BJ (cell line): ENCODE data around the gene TMEM19. TPM values are rescaled to one million over a fixed set of nuclear protein-coding genes. Genes with fewer than 3 reads are reported as not detected.

Experiments used
- CTCF ChIA-PET: fragments of 350-600 bp; formaldehyde crosslinking; extraction: SDS; loops from one replicate; lab custom pipeline; 2021; ENCODE audit warnings: antibody characterized with exemption, inconsistent platforms; lab: Yijun Ruan, JAX
- POLR2A ChIA-PET: fragments of 300-600 bp; sonication (Branson Sonifier 250); formaldehyde crosslinking; extraction: SDS; loops from one replicate; lab custom pipeline; 2021; ENCODE audit warnings: antibody characterized with exemption; lab: Charles Lee
- DNase-seq: peaks from one replicate; pipeline ENCODE4 v3.0.0-alpha.2; 2011; ENCODE audit warnings: low read depth
- H3K27me3 ChIP-seq: 2 replicates; pipeline ENCODE4 v1.6.0; 2011; ENCODE audit warnings: low read length; ENCODE audit not compliant: control insufficient read depth, insufficient read depth
- H3K36me3 ChIP-seq: 2 replicates; pipeline ENCODE4 v1.5.1; 2011; ENCODE audit warnings: low read length; ENCODE audit not compliant: control insufficient read depth, insufficient read depth
- H3K4me3 ChIP-seq: 2 replicates; pipeline ENCODE4 v1.5.1; 2011; ENCODE audit warnings: low read depth, mild to moderate bottlenecking, control low read depth, low read length
- polyA minus RNA-seq: library from RNA; depleted of rRNA, polyadenylated mRNA; stranded (reverse); fragments of >200 nt; gene quantifications from 2 replicates; pipeline ENCODE4 v1.2.3, GENCODE V29; 2011; rRNA and poly(A)+ RNA removed
- polyA plus RNA-seq: library from polyadenylated mRNA; depleted of rRNA; stranded (reverse); fragments of >200 nt; gene quantifications from 2 replicates; pipeline ENCODE4 v1.2.3, GENCODE V29; 2011; rRNA removed
- TF ChIP-seq, protein P1 (sequence below): IDR thresholded peaks from 2 replicates; pipeline ENCODE4 v1.5.1; 2011; ENCODE audit warnings: low read depth, mild to moderate bottlenecking, control low read depth, inconsistent platforms, low read length, moderate library complexity; ENCODE audit not compliant: insufficient read depth

The TMEM19 gene
- 18.4 and 28.8 TPM in 2 replicates for polyA plus RNA-seq
- polyA minus RNA-seq = 9.8 and 10.4 TPM in 2 replicates

DNA sequence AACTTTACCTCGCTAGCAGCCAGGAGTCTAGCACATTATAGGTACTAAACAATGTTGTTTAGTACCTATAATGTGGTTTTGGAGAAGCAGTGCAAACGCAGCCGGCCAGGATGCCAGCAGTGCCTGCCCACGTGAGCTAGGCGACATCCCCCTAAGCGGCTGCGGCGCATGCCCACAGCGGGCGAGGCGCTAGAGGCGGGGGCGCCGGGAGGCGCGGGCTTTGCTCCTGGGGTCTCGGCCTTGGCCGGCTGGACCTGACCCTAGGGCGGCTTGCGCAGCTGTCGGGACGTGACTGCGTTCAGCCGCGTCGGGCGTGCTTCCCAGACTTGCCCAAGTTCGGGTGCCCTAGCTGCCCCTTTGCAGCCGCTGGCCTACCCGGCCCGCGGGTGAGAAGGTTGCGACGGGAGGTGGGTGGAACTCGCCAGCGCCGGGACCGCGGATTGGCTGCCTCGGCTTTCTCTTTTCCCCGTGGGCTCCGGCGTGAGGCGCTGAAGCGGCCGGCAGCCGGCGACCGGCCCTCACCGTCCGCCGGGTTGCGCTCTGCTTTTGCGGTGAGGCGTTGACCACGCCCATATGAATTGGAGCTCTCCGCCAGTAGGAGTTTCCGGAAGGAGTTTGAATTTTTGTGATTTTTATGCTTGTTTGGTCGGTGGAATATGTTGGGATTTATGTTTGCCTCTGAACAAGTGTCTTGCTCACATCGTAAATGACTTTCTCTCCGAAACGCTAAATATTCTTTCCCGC lies at the start of gene TMEM19:
TSS of gene TMEM19 (plus strand) at position 169 of the 744 bp plus-strand sequence. CDS start 599 bp downstream, outside the sequence.
- ChIA-PET CTCF (interaction anchor here (0.9 to 2.4 kb wide), 9 partner anchors 9 to 61 kb away, joined by 3 to 10 read pairs (median 3); partner anchors contain the start of genes THAP2 and ZFC3H1), POLR2A (interaction anchor here (1.0 kb wide), 2 partner anchors 23 kb away, joined by 3 read pairs; partner anchors contain the start of gene ZFC3H1)
- DNase-seq = peak; percentile 56
- Histone ChIP-seq H3K36me3 (no peaks in the 10 kb centered on the region), H3K4me3 (peak within 1 kb of the TSS; percentile 85), H3K27me3 (no peaks in the 10 kb centered on the region)
- TF ChIP-seq, protein P1, sequence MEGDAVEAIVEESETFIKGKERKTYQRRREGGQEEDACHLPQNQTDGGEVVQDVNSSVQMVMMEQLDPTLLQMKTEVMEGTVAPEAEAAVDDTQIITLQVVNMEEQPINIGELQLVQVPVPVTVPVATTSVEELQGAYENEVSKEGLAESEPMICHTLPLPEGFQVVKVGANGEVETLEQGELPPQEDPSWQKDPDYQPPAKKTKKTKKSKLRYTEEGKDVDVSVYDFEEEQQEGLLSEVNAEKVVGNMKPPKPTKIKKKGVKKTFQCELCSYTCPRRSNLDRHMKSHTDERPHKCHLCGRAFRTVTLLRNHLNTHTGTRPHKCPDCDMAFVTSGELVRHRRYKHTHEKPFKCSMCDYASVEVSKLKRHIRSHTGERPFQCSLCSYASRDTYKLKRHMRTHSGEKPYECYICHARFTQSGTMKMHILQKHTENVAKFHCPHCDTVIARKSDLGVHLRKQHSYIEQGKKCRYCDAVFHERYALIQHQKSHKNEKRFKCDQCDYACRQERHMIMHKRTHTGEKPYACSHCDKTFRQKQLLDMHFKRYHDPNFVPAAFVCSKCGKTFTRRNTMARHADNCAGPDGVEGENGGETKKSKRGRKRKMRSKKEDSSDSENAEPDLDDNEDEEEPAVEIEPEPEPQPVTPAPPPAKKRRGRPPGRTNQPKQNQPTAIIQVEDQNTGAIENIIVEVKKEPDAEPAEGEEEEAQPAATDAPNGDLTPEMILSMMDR = peak; percentile 44; the same call in 1 of the 2 replicates

DNA sequence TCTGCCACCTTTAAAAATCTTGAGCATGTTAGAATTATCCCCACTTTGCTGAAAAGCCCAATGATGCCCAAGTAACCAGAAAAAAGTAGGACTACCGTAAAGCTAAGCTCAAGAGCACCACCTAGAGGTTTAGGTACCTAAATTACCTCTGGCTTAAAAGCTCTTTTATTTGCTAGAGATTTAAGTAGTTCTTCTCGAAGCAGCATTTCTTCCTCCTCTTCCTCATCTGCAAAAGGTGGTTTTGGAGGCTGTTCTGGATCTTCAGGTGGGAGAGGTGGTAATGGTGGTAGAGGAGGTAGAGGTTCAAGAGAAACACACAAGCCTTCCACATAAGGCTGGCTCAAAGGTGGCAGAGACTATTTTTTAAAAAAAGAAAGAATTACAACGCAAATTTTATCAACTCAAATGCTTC lies 49.2 kb upstream of the TMEM19 start:
- Histone ChIP-seq H3K36me3 (peaks cover 15% of the 10 kb centered on the region), H3K4me3 (no peak overlapping the region), H3K27me3 (no peaks in the 10 kb centered on the region)
- ChIA-PET CTCF (interaction anchor here (0.7 to 2.2 kb wide), 27 partner anchors 9 to 245 kb away, joined by 3 to 24 read pairs (median 5); partner anchors contain the start of genes THAP2, TMEM19 and ZFC3H1), POLR2A (interaction anchor here (0.9 kb wide), 1 partner anchor 23 kb away, joined by 4 read pairs; no protein-coding TSS in a partner anchor)
- TF ChIP-seq, protein P1 = peak; percentile 80
- peak; percentile 9 for DNase-seq

DNA sequence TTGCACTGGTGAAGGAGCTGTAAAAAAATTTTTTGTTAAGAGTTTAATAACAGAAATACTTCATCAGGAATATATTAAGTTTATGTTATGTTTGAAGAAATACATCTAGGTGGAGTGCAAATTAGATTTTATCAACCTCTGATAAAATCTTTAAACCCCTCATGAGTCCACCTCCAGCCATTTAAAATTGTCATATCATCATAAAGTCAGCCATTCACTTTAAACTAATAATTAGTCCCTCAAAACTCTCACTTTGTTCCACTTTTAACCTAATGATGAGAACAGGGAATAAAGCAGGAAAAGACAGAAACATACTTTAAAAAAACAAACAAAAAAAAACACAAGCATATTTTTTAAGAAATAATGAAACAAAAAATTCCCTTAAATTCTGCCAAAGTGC lies 47.4 kb upstream of the TMEM19 start:
- ChIA-PET CTCF (interaction anchor here (0.7 to 2.5 kb wide), 4 partner anchors 10 to 205 kb away, joined by 3 to 6 read pairs (median 4); no protein-coding TSS in a partner anchor), POLR2A (no interaction called here)
- no peak for DNase-seq
- H3K4me3 ChIP-seq = no peak overlapping the region
- H3K36me3 ChIP-seq = peaks cover 13% of the 10 kb centered on the region
- TF ChIP-seq, protein P1 = no peak
- no peaks in the 10 kb centered on the region for H3K27me3 ChIP-seq

DNA sequence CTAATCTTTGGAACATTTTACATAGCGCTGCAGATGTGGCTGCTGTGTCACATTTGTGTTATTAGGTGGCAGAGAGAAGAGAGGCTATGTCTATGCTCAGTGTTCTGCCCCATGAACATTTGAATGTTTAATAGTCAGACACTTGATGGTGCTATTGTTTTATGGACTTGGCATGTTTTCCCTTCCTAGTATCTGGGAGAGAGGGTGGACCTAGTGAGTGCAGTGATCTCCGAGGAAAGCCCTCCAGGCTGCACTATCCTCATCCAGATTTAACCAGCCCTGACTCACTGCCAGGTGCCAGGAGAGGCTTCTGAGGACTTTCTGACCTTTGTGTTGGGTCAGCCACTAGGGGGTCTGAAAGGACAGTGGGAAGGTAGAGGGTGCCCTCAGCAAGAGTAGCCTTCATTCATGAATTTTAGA lies 46.5 kb upstream of the TMEM19 start:
- TF ChIP-seq, protein P1 = no peak
- POLR2A ChIA-PET = no interaction called here

DNA sequence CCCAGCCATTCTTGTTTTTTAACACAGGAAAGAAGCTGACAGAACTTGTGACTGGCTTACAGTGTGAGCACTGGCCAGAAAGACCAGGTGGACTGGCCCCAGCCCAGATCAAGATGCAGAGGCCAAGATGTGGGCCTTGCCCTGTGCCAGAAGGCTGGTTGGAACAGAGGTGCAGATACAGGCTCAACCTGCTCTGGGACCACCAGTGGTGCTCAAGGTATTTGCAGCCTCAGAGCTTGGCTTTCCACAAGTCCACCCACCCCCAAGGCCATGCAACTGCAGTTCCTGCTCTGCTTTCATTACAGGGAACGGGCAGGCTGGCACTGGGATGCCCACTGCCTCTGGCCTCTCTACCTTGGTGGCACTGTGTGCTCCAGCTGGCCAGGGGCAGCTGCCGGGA lies 45.6 kb upstream of the TMEM19 start:
- H3K36me3 ChIP-seq = peaks cover 16% of the 10 kb centered on the region
- TF ChIP-seq, protein P1 = no peak
- no peaks in the 10 kb centered on the region for H3K27me3 ChIP-seq
- ChIA-PET POLR2A (no interaction called here), CTCF (interaction anchor here (0.8 to 2.5 kb wide), 4 partner anchors 8 to 107 kb away, joined by 3 to 6 read pairs (median 4); no protein-coding TSS in a partner anchor)
- no peak for DNase-seq
- no peak overlapping the region for H3K4me3 ChIP-seq

More for the DNA sequence above, 46.5 kb upstream of the TMEM19 start:
- no peak overlapping the region for H3K4me3 ChIP-seq
- CTCF ChIA-PET = interaction anchor here (0.7 to 2.5 kb wide), 5 partner anchors 9 to 205 kb away, joined by 3 to 6 read pairs (median 4); no protein-coding TSS in a partner anchor
- no peak for DNase-seq
- H3K27me3 ChIP-seq = no peaks in the 10 kb centered on the region
- H3K36me3 ChIP-seq = peaks cover 13% of the 10 kb centered on the region
